ENCODE measurements around the gene ARF1.

GRCh38 chr1:228095938-228096337 is 13.4 kb downstream of the ARF1 start:
- TF ChIP-seq TAF1 (IDR thresholded peaks at IDR 0.05; ENCODE audit: borderline replicate concordance, low read depth, low read length) (no peak), POLR2AphosphoS5 (IDR thresholded peaks at IDR 0.05; ENCODE audit: low read depth, low read length) (no peak), POLR2A (IDR thresholded peaks at IDR 0.05; ENCODE audit: low read depth, low read length) (no peak)

All from GM12892 (cell line).